GM20431 (cell line): ENCODE data around the gene BMF.

Experiments used
- in situ Hi-C: fragments of 300-500 bp; cut with MseI, MboI; formaldehyde crosslinking; loops from one replicate; pipeline ENCODE4 v1.15.0; 2020; ENCODE audit warnings: low sequenced_read_pairs; ENCODE audit not compliant: unreplicated experiment

The BMF gene

DNA sequence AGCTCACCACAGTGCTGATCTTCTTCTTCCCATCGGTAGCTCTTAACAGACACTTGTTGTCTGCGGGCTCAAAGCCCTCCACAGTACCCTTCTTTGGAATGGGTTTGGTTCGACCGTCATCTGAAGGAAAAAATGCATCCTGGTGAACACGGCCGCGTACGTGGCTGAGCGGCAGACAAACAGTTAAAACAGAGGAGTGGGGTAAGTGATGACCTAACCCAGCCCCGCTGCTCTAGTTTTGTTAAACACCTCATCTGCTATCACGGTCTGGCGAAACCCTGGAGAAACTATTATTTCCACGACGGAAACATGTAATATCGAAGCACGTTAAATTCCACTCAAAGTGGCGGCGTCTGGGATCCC, 70.4 kb downstream of the BMF start:
- in situ Hi-C loops: loop anchor here (25.0 kb wide), 2 partner anchors 149 to 224 kb away; no protein-coding TSS in a partner anchor
